Measurements from ENCODE around the gene HORMAD2.
"Not testable (repeated sequence)": the region's sequence is repeated elsewhere in the genome, so short reads cannot be mapped to it uniquely, and the experiment has no call there.

Gene HORMAD2

GRCh38 chr22:30056015-30056414 lies 24.2 kb upstream of the HORMAD2 start:
- in situ Hi-C loops (cut with HindIII; ENCODE audit: low sequenced_read_pairs) = no loop called here

GRCh38 chr22:30057375-30057774 lies 22.9 kb upstream of the HORMAD2 start:
- in situ Hi-C loops (cut with HindIII; ENCODE audit: low sequenced_read_pairs) = no loop called here

- in situ Hi-C loops (cut with HindIII; ENCODE audit: low sequenced_read_pairs) = not testable (repeated sequence)
Observed at GRCh38 chr22:30059346-30060020, 20.8 kb upstream of the HORMAD2 start.

GRCh38 chr22:30061094-30061493 lies 19.2 kb upstream of the HORMAD2 start:
- in situ Hi-C loops (cut with HindIII; ENCODE audit: low sequenced_read_pairs) = not testable (repeated sequence)

GRCh38 chr22:30062259-30062658 lies 18.0 kb upstream of the HORMAD2 start:
- in situ Hi-C loops (cut with HindIII; ENCODE audit: low sequenced_read_pairs) = no loop called here

GRCh38 chr22:30062950-30063349 lies 17.3 kb upstream of the HORMAD2 start:
- in situ Hi-C loops (cut with HindIII; ENCODE audit: low sequenced_read_pairs) = no loop called here

GRCh38 chr22:30064172-30064571 lies 16.1 kb upstream of the HORMAD2 start:
- in situ Hi-C loops (cut with HindIII; ENCODE audit: low sequenced_read_pairs) = no loop called here

GRCh38 chr22:30073743-30074142 lies 6.5 kb upstream of the HORMAD2 start:
- in situ Hi-C loops (cut with HindIII; ENCODE audit: low sequenced_read_pairs) = no loop called here

GRCh38 chr22:30074147-30074546 lies 6.1 kb upstream of the HORMAD2 start:
- in situ Hi-C loops (cut with HindIII; ENCODE audit: low sequenced_read_pairs) = no loop called here

DNA sequence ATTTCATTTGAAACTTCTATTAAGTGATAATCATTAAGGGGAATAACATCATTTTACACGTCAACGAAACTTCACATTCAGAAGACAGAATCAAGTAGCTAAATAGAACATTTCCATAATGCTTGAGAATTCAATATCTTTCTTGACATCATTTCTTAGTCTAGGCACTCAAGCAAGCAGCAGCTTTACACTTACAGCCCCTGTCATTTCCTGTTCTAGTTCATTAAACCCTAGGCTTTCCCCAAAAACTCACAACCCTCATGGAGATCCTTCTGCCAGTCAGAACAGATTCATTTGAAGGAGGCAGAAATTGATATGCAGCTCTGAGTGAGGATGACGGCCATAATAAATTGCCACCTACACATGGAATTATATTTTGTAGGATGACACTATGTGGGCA lies 5.3 kb upstream of the HORMAD2 start:
- in situ Hi-C loops (cut with HindIII; ENCODE audit: low sequenced_read_pairs) = no loop called here

DNA sequence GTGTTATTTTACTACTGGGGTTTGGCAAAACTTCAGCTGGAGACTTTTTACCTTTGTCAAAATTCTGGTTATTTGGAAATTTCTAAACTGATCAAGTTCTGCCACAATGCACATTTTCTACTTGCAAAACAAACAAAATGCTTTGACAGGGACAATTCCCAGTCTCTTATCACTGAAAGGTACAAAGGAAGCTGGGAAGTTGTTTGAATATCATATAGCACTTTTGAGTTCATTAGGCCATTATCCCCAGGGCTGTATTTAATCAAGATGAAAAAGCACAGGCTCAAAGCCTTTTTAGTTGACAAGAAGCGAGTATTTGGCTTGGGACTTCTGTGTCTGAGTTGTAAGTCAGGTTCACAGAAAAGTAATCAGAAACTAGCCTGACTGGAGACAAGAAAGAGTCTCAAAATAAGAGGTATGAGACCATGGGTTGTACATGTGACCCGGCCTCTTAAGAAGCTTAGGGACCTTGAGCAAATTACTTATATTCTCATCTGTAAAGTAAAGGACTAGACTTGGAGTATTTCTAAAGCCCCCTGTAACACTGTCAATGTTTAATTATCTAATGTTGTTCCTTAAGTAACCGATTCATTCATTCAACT lies 2.9 kb upstream of the HORMAD2 start:
- in situ Hi-C loops (cut with HindIII; ENCODE audit: low sequenced_read_pairs) = no loop called here

GRCh38 chr22:30078320-30079311 lies 1.6 kb upstream of the HORMAD2 start:
- in situ Hi-C loops (cut with HindIII; ENCODE audit: low sequenced_read_pairs) = no loop called here

- in situ Hi-C loops (cut with HindIII; ENCODE audit: low sequenced_read_pairs) = no loop called here
Observed at GRCh38 chr22:30080805-30081204, 541 bp downstream of the HORMAD2 start.

GRCh38 chr22:30086496-30086895 lies 6.2 kb downstream of the HORMAD2 start:
- in situ Hi-C loops (cut with HindIII; ENCODE audit: low sequenced_read_pairs) = no loop called here

GRCh38 chr22:30087037-30087436 lies 6.8 kb downstream of the HORMAD2 start:
- in situ Hi-C loops (cut with HindIII; ENCODE audit: low sequenced_read_pairs) = not testable (repeated sequence)

DNA sequence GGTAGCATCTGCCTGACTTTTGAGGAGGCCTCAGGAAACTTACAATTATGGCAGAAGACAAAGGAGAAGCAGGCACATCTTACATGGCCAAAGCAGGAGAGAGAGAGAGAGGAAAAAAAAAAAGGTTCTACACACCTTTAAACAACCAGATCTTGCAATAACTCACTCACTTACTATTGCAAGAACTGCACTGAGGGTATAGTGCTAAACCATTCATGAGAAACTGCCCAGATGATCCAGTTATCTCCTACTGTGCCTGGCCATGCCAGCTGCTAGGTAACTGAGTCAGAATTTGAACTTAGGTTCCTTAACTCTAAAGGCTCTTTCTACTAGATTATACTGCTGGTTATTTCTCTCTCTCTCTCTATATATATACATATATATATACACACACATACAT lies 7.3 kb downstream of the HORMAD2 start:
- in situ Hi-C loops (cut with HindIII; ENCODE audit: low sequenced_read_pairs) = no loop called here

- in situ Hi-C loops (cut with HindIII; ENCODE audit: low sequenced_read_pairs) = no loop called here
Observed at GRCh38 chr22:30088468-30088867, 8.2 kb downstream of the HORMAD2 start.

- in situ Hi-C loops (cut with HindIII; ENCODE audit: low sequenced_read_pairs) = no loop called here
Observed at GRCh38 chr22:30089655-30089974, 9.4 kb downstream of the HORMAD2 start.

GRCh38 chr22:30092686-30093085 lies 12.4 kb downstream of the HORMAD2 start:
- in situ Hi-C loops (cut with HindIII; ENCODE audit: low sequenced_read_pairs) = no loop called here

GRCh38 chr22:30094804-30095203 lies 14.5 kb downstream of the HORMAD2 start:
- in situ Hi-C loops (cut with HindIII; ENCODE audit: low sequenced_read_pairs) = no loop called here

- in situ Hi-C loops (cut with HindIII; ENCODE audit: low sequenced_read_pairs) = no loop called here
Observed at GRCh38 chr22:30097861-30098260, 17.6 kb downstream of the HORMAD2 start.

GRCh38 chr22:30100770-30101169 lies 20.5 kb downstream of the HORMAD2 start:
- in situ Hi-C loops (cut with HindIII; ENCODE audit: low sequenced_read_pairs) = not testable (repeated sequence)

Data from DLD1 (cell line).